ENCODE measurements around the gene RAB1A.

DNA sequence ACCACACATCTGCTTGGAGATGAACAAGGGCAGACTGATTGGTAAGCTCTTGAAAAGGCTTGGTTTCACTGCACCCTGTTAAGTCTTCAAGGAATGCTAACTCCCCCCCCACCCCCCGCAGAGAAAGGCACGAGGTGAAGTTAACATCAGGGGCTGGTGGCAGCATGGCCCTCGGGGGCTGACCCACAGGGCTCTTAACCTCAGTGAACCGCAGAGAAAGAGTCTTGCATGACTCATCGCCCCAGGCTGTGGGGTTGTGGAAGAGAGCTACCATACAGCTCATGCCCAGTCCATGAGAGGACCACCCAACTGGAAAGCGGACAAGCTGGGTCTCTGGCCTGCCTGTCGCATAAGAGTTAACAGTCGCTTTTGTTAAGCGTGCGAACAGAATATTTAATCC, 84.3 kb downstream of the RAB1A start:
- TF ChIP-seq POLR2A (IDR thresholded peaks at IDR 0.05; ENCODE audit: low read length) (no peak), EHMT2 (IDR thresholded peaks at IDR 0.05; ENCODE audit: low read depth) (no peak), RFX5 (IDR thresholded peaks at IDR 0.05) (no peak), ZC3H11A (IDR thresholded peaks at IDR 0.05) (no peak), POLR2AphosphoS2 (conservative IDR thresholded peaks at IDR 0.05; ENCODE audit: low read length) (no peak)
- TF ChIP-seq, protein P1, sequence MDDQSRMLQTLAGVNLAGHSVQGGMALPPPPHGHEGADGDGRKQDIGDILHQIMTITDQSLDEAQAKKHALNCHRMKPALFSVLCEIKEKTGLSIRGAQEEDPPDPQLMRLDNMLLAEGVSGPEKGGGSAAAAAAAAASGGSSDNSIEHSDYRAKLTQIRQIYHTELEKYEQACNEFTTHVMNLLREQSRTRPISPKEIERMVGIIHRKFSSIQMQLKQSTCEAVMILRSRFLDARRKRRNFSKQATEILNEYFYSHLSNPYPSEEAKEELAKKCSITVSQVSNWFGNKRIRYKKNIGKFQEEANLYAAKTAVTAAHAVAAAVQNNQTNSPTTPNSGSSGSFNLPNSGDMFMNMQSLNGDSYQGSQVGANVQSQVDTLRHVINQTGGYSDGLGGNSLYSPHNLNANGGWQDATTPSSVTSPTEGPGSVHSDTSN (IDR thresholded peaks at IDR 0.05): no peak
- TF ChIP-seq, protein P2, sequence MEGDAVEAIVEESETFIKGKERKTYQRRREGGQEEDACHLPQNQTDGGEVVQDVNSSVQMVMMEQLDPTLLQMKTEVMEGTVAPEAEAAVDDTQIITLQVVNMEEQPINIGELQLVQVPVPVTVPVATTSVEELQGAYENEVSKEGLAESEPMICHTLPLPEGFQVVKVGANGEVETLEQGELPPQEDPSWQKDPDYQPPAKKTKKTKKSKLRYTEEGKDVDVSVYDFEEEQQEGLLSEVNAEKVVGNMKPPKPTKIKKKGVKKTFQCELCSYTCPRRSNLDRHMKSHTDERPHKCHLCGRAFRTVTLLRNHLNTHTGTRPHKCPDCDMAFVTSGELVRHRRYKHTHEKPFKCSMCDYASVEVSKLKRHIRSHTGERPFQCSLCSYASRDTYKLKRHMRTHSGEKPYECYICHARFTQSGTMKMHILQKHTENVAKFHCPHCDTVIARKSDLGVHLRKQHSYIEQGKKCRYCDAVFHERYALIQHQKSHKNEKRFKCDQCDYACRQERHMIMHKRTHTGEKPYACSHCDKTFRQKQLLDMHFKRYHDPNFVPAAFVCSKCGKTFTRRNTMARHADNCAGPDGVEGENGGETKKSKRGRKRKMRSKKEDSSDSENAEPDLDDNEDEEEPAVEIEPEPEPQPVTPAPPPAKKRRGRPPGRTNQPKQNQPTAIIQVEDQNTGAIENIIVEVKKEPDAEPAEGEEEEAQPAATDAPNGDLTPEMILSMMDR (IDR thresholded peaks at IDR 0.05): no peak

Data from A549 (cell line).